ENCODE data around the gene KCNS1. TPM values are rescaled to one million over a fixed set of nuclear protein-coding genes. Genes with fewer than 3 reads are reported as not detected.

KCNS1 gene
- total RNA-seq, 1 donor from 2014 or later: 0.55 TPM

- peak overlapping the region; percentile 90 for H3K27ac Mint-ChIP-seq (ENCODE audit: unreplicated experiment)
Observed at GRCh38 chr20:45087814-45088213, 13.1 kb downstream of the KCNS1 start.

GRCh38 chr20:45087097-45087790, 13.7 kb downstream of the KCNS1 start:
- Mint-ChIP-seq H3K27me3 (ENCODE audit: low read depth) (no peaks in the 10 kb centered on the region), H3K9me3 (ENCODE audit: low read depth) (peaks cover 3% of the 10 kb centered on the region), H3K4me3 (ENCODE audit: unreplicated experiment) (no peak overlapping the region), H3K27ac (ENCODE audit: unreplicated experiment) (peak overlapping the region; percentile 90), H3K4me1 (ENCODE audit: low read depth) (peaks cover 35% of the 10 kb centered on the region), H3K36me3 (ENCODE audit: low read depth) (peaks cover 7% of the 10 kb centered on the region)
- no peak for TF ChIP-seq CTCF (IDR thresholded peaks at IDR 0.05)
- DNase-seq (ENCODE audit: low spot score): no peak

More at GRCh38 chr20:45087814-45088213, 13.1 kb downstream of the KCNS1 start:
- peaks cover under 1% of the 10 kb centered on the region for H3K9me3 Mint-ChIP-seq (ENCODE audit: low read depth)
- no peak for TF ChIP-seq CTCF (IDR thresholded peaks at IDR 0.05)
- DNase-seq (ENCODE audit: low spot score): no peak
- peaks cover 6% of the 10 kb centered on the region for H3K36me3 Mint-ChIP-seq (ENCODE audit: low read depth)
- no peaks in the 10 kb centered on the region for H3K27me3 Mint-ChIP-seq (ENCODE audit: low read depth)
- H3K4me3 Mint-ChIP-seq (ENCODE audit: unreplicated experiment): no peak overlapping the region
- H3K4me1 Mint-ChIP-seq (ENCODE audit: low read depth): peaks cover 37% of the 10 kb centered on the region

- Mint-ChIP-seq H3K27ac (ENCODE audit: unreplicated experiment) (no peak overlapping the region), H3K36me3 (ENCODE audit: low read depth) (peaks cover 11% of the 10 kb centered on the region), H3K4me1 (ENCODE audit: low read depth) (peaks cover 31% of the 10 kb centered on the region), H3K4me3 (ENCODE audit: unreplicated experiment) (no peak overlapping the region), H3K27me3 (ENCODE audit: low read depth) (no peaks in the 10 kb centered on the region), H3K9me3 (ENCODE audit: low read depth) (peaks cover 3% of the 10 kb centered on the region)
- DNase-seq (ENCODE audit: low spot score): no peak
- TF ChIP-seq CTCF (IDR thresholded peaks at IDR 0.05): no peak
Observed at GRCh38 chr20:45085867-45086266, 15.1 kb downstream of the KCNS1 start.

DNA sequence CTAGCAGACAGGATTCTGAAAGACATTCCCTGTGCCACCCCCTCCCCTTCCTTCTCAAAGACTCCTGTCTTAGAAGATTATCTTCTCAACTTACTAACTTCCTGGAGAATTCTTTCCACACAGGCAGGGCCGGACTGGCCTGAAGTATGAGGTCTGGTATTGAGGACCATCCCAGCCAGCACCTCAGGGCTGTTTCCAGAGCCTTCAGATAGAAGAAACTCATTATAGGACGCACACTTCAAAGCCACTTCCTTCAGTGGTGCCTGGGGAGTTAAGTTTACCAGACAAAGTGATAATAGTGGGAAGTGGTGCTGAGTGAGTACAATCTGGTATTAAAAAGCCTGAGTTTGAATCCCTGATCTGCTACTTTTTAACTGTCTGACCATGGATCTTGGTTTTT, 15.6 kb downstream of the KCNS1 start:
- Mint-ChIP-seq H3K4me1 (ENCODE audit: low read depth) (peaks cover 25% of the 10 kb centered on the region), H3K36me3 (ENCODE audit: low read depth) (peaks cover 11% of the 10 kb centered on the region), H3K4me3 (ENCODE audit: unreplicated experiment) (no peak overlapping the region), H3K27me3 (ENCODE audit: low read depth) (no peaks in the 10 kb centered on the region), H3K27ac (ENCODE audit: unreplicated experiment) (no peak overlapping the region), H3K9me3 (ENCODE audit: low read depth) (peaks cover 3% of the 10 kb centered on the region)
- TF ChIP-seq CTCF (IDR thresholded peaks at IDR 0.05): no peak
- DNase-seq (ENCODE audit: low spot score): no peak

GRCh38 chr20:45083127-45083526, 17.8 kb downstream of the KCNS1 start:
- Mint-ChIP-seq H3K27ac (ENCODE audit: unreplicated experiment) (no peak overlapping the region), H3K4me3 (ENCODE audit: unreplicated experiment) (no peak overlapping the region), H3K9me3 (ENCODE audit: low read depth) (peaks cover 3% of the 10 kb centered on the region), H3K36me3 (ENCODE audit: low read depth) (peaks cover 20% of the 10 kb centered on the region), H3K4me1 (ENCODE audit: low read depth) (peaks cover 12% of the 10 kb centered on the region), H3K27me3 (ENCODE audit: low read depth) (no peaks in the 10 kb centered on the region)
- DNase-seq (ENCODE audit: low spot score): no peak
- no peak for TF ChIP-seq CTCF (IDR thresholded peaks at IDR 0.05)

Measured in chondrocyte (in vitro differentiated cells).